Esophagus muscularis mucosa (tissue), 4 donors: ENCODE data around the gene SELENOO.

Experiments
- CTCF ChIP-seq, 3 experiments: fragments of 200-600 bp in 2 of 3; fragments of 450-650 bp in 1 of 3; sonication (generic) in 2 of 3; IDR thresholded peaks; one replicate each; pipeline ENCODE4 v1.5.1; 2017 to 2019; ENCODE audit warnings: antibody characterized with exemption in 3 of 3, mild to moderate bottlenecking in 2 of 3, moderate library complexity in 1 of 3
- EP300 ChIP-seq: sonication (generic); formaldehyde crosslinking; IDR thresholded peaks from one replicate; pipeline ENCODE4 v1.6.1; 2017; ENCODE audit warnings: antibody characterized with exemption
- POLR2A ChIP-seq: fragments of 450-650 bp; IDR thresholded peaks from one replicate; pipeline ENCODE4 v1.6.1; 2017; ENCODE audit warnings: antibody characterized with exemption, moderate library complexity, mild to moderate bottlenecking, low read depth
- POLR2AphosphoS5 ChIP-seq, 2 donors: sonication (generic); formaldehyde crosslinking; IDR thresholded peaks; one replicate each; pipeline ENCODE4 v1.6.1; 2017; ENCODE audit warnings: antibody characterized with exemption in 2 of 2

GRCh38 chr22:50220603-50221409, 20.0 kb downstream of the SELENOO start:
- no peak for TF ChIP-seq CTCF (IDR thresholded peaks at IDR 0.05)
- no peak for TF ChIP-seq POLR2A
- no peak for TF ChIP-seq POLR2AphosphoS5 (IDR thresholded peaks at IDR 0.05)
- no peak for TF ChIP-seq EP300
